Measurements from ENCODE around the gene SLC2A11.

Gene SLC2A11

GRCh38 chr22:23832226-23833016 is 25.3 kb upstream of the SLC2A11 start:
- no peak for DNase-seq

- DNase-seq: no peak
Observed at GRCh38 chr22:23833017-23833751, 24.5 kb upstream of the SLC2A11 start.

DNA sequence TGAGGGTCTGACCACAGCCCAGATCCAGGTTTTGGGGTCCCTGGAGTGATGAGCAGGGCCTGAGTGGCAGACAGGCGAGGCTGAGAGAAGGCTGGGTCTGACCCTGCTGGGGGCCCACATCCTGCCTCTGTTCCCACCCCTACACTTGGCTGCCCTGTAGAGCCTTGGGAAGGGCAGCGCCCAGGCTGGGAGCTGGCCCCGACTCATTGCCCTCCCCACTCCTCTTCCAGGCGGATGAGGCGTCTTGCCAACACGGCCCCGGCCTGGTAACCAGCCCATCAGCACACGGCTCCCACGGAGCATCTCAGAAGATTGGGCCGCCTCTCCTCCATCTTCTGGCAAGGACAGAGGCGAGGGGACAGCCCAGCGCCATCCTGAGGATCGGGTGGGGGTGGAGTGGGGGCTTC is 23.8 kb upstream of the SLC2A11 start:
- DNase-seq: no peak

DNA sequence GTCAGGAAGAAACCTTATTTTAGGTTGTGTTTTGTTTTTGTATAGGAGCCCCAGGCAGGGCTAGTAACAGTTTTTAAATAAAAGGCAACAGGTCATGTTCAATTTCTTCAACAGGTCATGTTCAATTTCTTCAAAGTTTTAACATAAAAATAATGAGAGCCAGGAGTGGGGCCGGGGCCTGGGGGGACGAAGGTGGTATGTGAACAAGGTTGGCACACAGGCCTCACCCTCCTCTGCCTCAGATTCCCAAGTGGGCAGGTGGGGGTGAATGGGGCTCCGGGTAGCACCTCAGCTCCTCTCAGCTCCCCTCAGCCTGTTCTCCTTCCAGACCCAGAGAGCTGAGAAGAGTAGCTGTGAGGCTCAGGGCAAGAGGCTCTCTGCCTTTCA is 23.3 kb upstream of the SLC2A11 start:
- no peak for DNase-seq

DNA sequence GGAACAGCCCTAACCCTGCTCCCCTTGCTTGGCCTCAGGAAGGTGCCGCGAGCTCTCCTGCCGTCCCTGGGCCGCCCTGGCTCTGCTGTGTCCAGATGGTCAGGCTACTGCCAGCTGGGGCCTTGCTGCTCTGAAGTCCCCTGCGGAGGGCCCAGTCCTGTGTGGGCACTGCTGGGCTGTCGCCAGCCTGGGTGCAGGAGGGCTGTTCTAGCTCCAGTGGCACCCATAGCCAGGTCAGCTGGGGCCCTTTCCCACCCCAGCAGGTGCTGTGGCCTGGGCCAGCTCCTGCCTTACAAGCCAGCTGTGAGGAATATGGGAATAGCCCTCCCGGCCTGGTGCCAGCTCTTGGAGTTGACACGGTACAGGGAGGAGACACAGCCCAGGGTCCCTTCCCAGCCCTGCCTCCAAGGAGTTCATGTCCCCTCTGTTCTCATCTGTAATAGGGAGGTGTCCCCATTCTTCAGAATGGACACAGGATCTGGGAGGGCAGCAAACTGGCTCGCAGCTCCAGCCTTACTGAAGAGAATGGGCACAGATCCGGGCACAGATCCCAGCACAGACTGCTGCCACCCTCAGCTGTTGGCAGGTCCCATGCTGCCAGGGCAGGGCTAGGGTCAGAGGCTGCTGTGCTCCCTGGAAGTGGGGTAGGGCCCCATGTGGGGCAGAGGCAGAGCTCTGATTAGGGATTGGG is 22.7 kb upstream of the SLC2A11 start:
- no peak for DNase-seq

- DNase-seq: no peak
Observed at GRCh38 chr22:23835484-23836144, 22.1 kb upstream of the SLC2A11 start.

GRCh38 chr22:23836281-23836680 is 21.4 kb upstream of the SLC2A11 start:
- no peak for DNase-seq

DNA sequence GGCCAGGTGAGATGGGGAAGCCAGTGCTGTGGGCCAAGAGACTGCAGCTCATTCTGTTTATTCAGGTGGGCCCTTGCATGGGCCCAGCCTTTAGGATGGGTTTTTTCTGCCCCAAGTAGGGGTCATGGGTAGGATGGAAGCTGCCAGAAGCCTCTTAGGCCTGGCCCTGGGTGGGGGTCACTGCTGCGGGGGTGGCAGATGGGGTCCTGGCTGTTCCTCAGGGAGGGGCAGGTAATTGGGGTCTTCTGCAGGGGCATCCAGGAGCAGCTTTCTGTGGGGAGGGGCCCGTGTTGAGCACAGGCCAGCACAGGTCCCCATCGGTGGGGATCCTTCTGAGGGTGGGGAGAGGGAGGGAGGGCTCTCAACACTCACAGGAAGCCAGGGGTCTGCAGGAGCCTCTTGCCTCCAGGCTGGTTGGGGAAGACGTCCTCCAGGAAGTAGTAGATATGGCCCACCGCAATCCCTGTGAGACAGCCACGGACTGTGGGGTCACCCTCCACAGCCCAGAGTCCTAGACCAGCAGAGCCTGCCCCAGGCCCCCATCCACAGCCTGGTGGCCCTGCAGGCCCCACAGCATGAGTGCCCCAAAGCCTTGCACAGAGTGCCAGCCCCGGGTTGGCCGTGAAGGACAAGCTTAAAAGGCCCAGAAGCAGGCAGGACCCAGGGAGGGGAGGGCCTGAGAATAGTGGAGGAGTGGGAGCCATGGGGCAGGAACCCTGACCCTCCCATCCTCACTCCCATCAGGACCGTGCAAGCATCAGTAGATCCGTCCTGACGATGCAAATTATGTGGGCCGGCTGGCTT is 20.8 kb upstream of the SLC2A11 start:
- DNase-seq: no peak

GRCh38 chr22:23837496-23837859 is 20.2 kb upstream of the SLC2A11 start:
- no peak for DNase-seq

DNA sequence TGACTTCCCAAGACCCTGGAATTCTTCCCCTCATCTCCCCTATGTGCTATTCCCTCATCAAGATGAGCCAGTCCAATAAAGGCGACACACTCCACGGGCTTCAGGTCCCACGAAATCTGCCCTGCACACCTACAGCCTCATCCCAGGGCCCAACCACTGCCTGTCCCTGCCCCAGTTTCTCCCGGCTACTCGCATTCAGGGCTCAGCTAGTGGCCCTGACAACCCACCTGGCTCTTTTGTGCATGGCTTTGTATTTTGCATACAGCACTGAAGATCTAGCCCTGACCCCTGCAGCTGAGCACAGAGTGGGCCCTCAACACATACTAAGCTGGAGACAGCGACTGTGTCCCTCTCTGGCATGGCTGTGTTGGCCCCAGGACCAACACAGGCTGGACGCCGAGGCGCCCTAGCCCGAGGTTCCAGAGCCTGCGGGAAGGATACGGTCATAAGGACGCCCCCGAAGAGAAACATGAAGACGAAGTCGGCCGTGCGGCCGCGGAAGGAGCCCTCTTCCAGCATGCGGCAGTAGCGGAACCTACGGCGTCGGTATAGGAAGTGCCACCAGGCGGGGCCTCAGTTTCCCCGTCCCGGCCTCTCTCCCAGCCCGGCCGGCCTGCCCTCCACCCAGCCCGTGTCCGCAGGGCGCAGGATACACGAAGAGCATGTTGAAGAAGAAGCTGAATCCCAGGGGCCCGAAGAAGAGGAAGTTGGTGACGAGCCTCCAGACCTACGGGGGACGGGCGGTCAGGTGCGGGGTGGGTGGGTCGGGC is 19.6 kb upstream of the SLC2A11 start:
- no peak for DNase-seq

GRCh38 chr22:23838681-23839468 is 18.8 kb upstream of the SLC2A11 start, which contains the start of gene DERL3:
Gene DERL3 (minus strand): TSS chr22:23839006. CDS start chr22:23838987, 19 bp downstream.
- peak; percentile 97 for DNase-seq

GRCh38 chr22:23840026-23840425 is 17.6 kb upstream of the SLC2A11 start:
- no peak for DNase-seq

DNA sequence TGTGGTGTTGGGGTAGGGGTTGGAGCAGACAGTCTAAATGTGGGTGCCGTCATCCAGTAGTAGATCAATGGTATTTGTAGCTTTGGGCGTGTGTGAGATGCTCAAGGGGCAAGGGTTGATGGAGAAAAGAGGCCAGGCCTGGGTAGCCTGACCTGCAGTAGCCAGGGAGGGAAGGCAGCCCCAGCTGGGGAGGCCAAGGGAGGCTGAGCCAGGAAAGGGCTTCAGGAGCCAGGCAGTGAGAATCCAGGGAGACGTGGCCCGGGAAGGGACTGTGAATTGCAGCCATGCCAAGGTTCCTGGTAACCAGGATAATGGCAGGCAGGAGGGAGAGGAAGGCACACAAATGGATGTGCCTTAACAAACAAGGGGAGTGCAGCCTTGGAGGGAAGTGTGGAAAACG is 16.4 kb upstream of the SLC2A11 start:
- DNase-seq: no peak

DNA sequence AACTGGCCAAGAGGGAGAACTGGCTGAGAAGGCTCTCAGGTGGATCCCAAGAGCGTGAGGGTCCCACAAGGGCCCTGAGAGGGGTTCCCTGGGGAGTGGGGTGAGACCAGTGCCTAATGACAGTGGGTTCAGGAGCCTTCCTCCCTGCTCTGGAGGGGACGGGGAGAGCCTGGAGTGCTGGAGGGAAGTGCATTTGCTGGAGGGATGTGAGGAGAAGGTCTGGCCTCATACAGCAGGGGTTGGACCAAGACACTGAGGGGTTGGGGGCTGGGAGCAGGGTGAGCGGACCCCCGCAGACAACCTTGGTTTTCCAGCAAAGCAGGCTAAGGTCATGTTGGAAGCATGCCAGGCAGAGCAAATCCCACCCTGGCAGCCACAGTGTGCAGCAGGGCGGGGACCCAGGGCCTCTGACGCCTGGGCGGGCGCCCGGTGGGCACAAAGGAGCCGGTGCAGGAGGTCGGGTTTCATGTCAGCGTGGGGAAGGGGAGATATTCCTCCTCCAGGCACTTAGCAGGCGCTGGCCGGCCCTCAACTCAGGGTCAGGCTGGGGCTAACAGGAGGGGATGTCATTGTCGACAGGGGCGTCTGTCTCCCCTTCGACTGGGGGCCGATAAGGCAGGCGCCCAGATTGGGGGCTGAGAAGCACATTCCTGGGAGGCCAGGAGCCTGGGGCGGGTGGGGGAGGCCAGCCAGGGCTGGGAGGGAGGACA is 15.8 kb upstream of the SLC2A11 start:
- no peak for DNase-seq

DNA sequence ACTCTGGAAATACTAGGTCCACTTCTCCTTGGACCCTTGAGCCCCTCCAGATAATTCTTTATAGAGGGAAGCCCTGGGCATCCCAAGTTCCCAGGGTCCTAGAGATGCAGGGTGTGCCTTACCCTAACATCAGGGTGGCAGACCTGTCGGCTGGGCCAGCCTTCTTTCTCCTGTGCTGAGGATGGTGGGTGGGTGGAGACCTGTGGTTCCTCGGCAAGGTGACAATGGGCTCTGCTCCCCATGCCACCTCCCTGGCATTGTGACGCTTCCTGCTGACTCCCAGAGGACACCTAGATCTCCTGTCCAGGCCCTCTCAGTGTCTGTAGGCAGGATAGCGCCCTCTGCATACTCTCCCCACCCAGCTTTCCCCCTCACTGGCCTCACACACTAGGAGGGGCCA is 15.1 kb upstream of the SLC2A11 start:
- DNase-seq: no peak

DNA sequence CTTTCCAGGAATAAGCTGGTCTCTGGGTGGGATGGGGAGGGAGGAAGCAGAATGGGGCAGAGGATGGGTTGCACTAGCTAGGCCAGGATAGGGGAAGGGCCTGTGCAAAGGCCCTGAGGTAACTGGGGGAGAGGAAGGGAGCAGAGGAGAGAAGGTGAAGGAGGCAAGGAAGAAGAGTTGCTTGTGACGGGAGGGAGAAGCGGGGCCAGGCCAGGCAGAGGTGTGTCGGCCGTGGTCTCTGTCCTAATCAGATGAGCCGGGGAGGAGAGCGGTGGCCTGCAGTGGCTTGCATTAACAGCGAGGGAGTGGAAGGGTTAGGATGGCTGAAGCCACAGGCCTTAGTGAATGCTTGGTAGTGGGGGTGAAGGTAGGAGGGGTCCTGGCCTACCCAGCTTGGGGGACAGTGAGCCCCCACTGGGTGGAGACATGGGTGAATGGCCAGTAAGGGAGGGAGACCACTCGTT is 12.9 kb upstream of the SLC2A11 start:
- DNase-seq: no peak

DNA sequence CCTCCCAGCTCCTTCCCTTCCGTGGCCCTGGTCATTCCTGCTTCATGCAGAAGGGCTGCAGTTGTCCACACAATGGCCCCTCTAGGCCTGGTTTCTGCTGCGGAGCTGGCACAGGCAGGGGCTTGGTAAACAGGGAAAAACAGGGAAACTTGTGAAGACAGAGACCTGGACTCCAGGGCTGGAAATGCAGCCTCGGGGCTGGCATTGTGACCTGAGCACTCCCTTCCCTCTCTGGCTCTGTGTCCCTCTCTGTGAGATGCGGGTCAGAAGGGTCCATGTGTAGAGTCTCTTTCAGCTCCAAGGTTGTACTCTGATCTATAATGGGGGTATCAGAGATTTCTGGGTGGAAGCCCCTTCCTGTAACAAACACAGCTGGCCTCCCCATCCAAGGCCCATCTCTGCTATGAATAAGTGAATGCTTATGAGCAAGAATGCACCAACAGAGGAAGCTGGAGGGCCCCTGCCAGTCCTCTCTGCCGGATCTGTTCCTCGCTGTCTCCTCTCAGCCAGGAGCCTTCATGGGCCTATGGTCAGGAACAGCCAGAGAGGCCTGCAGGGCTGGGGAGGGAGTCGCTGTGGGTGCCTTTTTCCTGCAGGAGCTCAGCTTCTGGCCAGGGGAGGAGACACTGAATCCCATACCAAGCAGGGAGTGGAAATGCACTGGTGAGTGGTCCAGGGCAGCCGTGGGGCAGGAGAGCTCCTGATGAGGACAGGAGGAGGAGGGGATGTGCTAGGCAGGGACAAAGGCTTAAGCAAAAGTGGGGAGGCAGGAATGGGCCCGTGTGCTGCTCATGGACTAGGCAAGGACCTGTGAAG is 12.2 kb upstream of the SLC2A11 start:
- DNase-seq: no peak

GRCh38 chr22:23846081-23846469 is 11.6 kb upstream of the SLC2A11 start:
- DNase-seq: no peak

DNA sequence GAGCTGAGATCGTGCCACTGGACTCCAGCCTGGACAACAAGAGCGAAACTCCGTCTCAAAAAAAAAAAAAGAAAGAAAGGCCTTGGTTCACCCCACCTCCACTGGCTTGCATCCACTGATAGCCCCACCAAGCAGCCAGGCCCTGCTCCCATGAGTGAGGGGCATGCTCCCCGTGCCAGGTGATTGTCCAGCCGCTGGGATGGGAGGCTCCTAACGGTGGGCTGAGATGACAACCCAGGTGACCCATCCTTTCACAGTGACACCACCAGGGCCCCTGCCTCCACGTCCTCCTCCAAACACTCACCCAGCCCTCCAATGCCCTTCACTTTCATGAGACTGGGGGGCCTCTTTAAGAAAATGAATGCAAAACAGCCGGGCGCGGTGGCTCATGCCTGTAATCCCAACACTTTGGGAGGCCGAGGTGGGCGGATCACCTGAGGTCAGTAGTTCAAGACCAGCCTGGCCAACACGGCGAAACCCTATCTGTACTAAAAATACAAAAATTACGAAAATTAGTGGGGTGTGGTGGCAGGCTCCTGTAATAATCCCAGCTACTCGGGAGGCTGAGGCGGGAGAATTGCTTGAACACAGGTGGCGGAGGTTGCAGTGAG is 10.3 kb upstream of the SLC2A11 start:
- no peak for DNase-seq

Measured in activated CD8-positive, alpha-beta memory T cell treated with anti-CD3 and anti-CD28 coated beads, Interleukin-2, amount 50 U/mL, for 48 hours (primary cell).